Kidney epithelial cell (primary cell): ENCODE results near the gene WNT10A. TPM values are rescaled to one million over a fixed set of nuclear protein-coding genes. Genes with fewer than 3 reads are reported as not detected.
"Not testable (repeated sequence)": the region's sequence is repeated elsewhere in the genome, so short reads cannot be mapped to it uniquely, and the experiment has no call there.

Experiments
- DNase-seq: peaks from one replicate; pipeline ENCODE4 v3.0.0-alpha.2; 2010; ENCODE audit warnings: low read depth
- H3K27me3 ChIP-seq: 2 replicates; pipeline ENCODE4 v1.6.0; 2011; ENCODE audit warnings: low read length; ENCODE audit not compliant: control insufficient read depth, insufficient read depth
- H3K36me3 ChIP-seq: 2 replicates; pipeline ENCODE4 v1.5.1; 2011; ENCODE audit warnings: low read length; ENCODE audit not compliant: control insufficient read depth, insufficient read depth
- H3K4me3 ChIP-seq: 2 replicates; pipeline ENCODE4 v1.5.1; 2011; ENCODE audit warnings: low read depth, mild to moderate bottlenecking, control low read depth, low read length
- CTCF ChIP-seq: IDR thresholded peaks from 2 replicates; pipeline ENCODE4 v1.5.1; 2011; ENCODE audit warnings: mild to moderate bottlenecking, moderate library complexity, low read length, control low read depth, inconsistent platforms; ENCODE audit not compliant: insufficient read depth, poor library complexity, severe bottlenecking
- total RNA-seq: library from RNA; depleted of rRNA; stranded (reverse); fragments of >200 nt; gene quantifications from 2 replicates; pipeline ENCODE4 v1.2.3, GENCODE V29; 2015

The WNT10A gene
- total RNA-seq, 1 donor from 2014 or later = 7.1 TPM

GRCh38 chr2:218920504-218920903 is 39.9 kb downstream of the WNT10A start:
- H3K27me3 ChIP-seq = no peaks in the 10 kb centered on the region
- no peak overlapping the region for H3K4me3 ChIP-seq
- DNase-seq = no peak
- no peak for TF ChIP-seq CTCF
- no peaks in the 10 kb centered on the region for H3K36me3 ChIP-seq

- TF ChIP-seq CTCF = no peak
- H3K36me3 ChIP-seq = no peaks in the 10 kb centered on the region
- DNase-seq = no peak
- peaks cover 4% of the 10 kb centered on the region for H3K27me3 ChIP-seq
- H3K4me3 ChIP-seq = no peak overlapping the region
Observed at GRCh38 chr2:218924757-218925156, 44.1 kb downstream of the WNT10A start.

- H3K4me3 ChIP-seq = no peak overlapping the region
- no peak for TF ChIP-seq CTCF
- no peak for DNase-seq
- no peaks in the 10 kb centered on the region for H3K36me3 ChIP-seq
- H3K27me3 ChIP-seq = peaks cover 4% of the 10 kb centered on the region
Observed at GRCh38 chr2:218925434-218925833, 44.8 kb downstream of the WNT10A start.

- no peak for DNase-seq
- Histone ChIP-seq H3K36me3 (no peaks in the 10 kb centered on the region), H3K27me3 (peaks cover 4% of the 10 kb centered on the region), H3K4me3 (no peak overlapping the region)
- no peak for TF ChIP-seq CTCF
Observed at GRCh38 chr2:218927422-218927821, 46.8 kb downstream of the WNT10A start.

- H3K27me3 ChIP-seq = peaks cover 4% of the 10 kb centered on the region
Observed at GRCh38 chr2:218927876-218928275, 47.2 kb downstream of the WNT10A start.

GRCh38 chr2:218930488-218930887 is 49.8 kb downstream of the WNT10A start:
- H3K4me3 ChIP-seq, H3K27me3 ChIP-seq, DNase-seq, H3K36me3 ChIP-seq: not testable (repeated sequence)

More at GRCh38 chr2:218927876-218928275, 47.2 kb downstream of the WNT10A start:
- Histone ChIP-seq H3K4me3 (no peak overlapping the region), H3K36me3 (no peaks in the 10 kb centered on the region)
- TF ChIP-seq CTCF = no peak
- DNase-seq = no peak

GRCh38 chr2:218931751-218932150 is 51.1 kb downstream of the WNT10A start:
- H3K27me3 ChIP-seq, DNase-seq, H3K4me3 ChIP-seq, H3K36me3 ChIP-seq: not testable (repeated sequence)
